AG09309 (cell line): Measurements from ENCODE around the gene BTBD9.

Source experiments
- DNase-seq: peaks from one replicate; pipeline ENCODE4 v3.0.0-alpha.2; 2010; ENCODE audit warnings: low read depth
- H3K4me3 ChIP-seq: 2 replicates; pipeline ENCODE4 v1.5.1; 2011; ENCODE audit warnings: mild to moderate bottlenecking, low read depth, low read length, moderate library complexity; ENCODE audit not compliant: control insufficient read depth
- CTCF ChIP-seq: IDR thresholded peaks from 2 replicates; pipeline ENCODE4 v1.5.1; 2011; ENCODE audit warnings: mild to moderate bottlenecking, low read depth, low read length, inconsistent platforms; ENCODE audit not compliant: insufficient read depth, control insufficient read depth; ENCODE audit errors: missing control alignments

Gene BTBD9

GRCh38 chr6:38370653-38371601 lies 268.8 kb downstream of the BTBD9 start:
- no peak for TF ChIP-seq CTCF
- no peak for DNase-seq
- no peak overlapping the region for H3K4me3 ChIP-seq

- no peak for TF ChIP-seq CTCF
- no peak for DNase-seq
- no peak overlapping the region for H3K4me3 ChIP-seq
These were observed 272.5 kb downstream of the BTBD9 start for GRCh38 chr6:38367231-38367630.

- no peak for TF ChIP-seq CTCF
- DNase-seq, result no peak
These were observed 273.5 kb downstream of the BTBD9 start for GRCh38 chr6:38366234-38366633.

GRCh38 chr6:38364775-38365174 lies 275.0 kb downstream of the BTBD9 start:
- TF ChIP-seq CTCF, result no peak
- no peak for DNase-seq
- no peak overlapping the region for H3K4me3 ChIP-seq

More at GRCh38 chr6:38366234-38366633, 273.5 kb downstream of the BTBD9 start:
- no peak overlapping the region for H3K4me3 ChIP-seq

GRCh38 chr6:38364127-38364526 lies 275.6 kb downstream of the BTBD9 start:
- no peak for DNase-seq
- no peak overlapping the region for H3K4me3 ChIP-seq
- TF ChIP-seq CTCF, result no peak

GRCh38 chr6:38355519-38355918 lies 284.2 kb downstream of the BTBD9 start:
- no peak overlapping the region for H3K4me3 ChIP-seq
- no peak for DNase-seq
- TF ChIP-seq CTCF, result no peak
